Right lobe of liver (tissue), 6 donors: ENCODE data around the gene GRM8. TPM values are rescaled to one million over a fixed set of nuclear protein-coding genes. Genes with fewer than 3 reads are reported as not detected.

Experiments used
- ATAC-seq, 4 donors: fragments of 200-7000 bp; cut with Tn5 transposase; one replicate each; pipeline ENCODE4 v1.9.1; 2020; ENCODE audit warnings: mild to moderate bottlenecking in 4 of 4, moderate library complexity in 4 of 4
- DNase-seq, 3 donors: peaks; one replicate each; pipeline ENCODE4 v3.0.0-alpha.2; 2020
- H3K27ac ChIP-seq, 3 donors: fragments of 200-600 bp; one replicate each; pipeline ENCODE4 v1.8.0; 2022
- H3K27me3 ChIP-seq, 2 donors: fragments of 200-600 bp; one replicate each; pipeline ENCODE4 v1.8.0; 2022
- H3K36me3 ChIP-seq, 4 donors: fragments of 200-600 bp; sonication (generic) in 1 of 4; one replicate each; pipeline versions ENCODE4 v1.5.1 to v1.8.0; 2017 to 2022; ENCODE audit warnings: control low read depth in 1 of 4
- H3K4me1 ChIP-seq, 4 donors: fragments of 200-600 bp; sonication (generic) in 1 of 4; one replicate each; pipeline versions ENCODE4 v1.5.1 to v1.8.0; 2017 to 2022; ENCODE audit warnings: control low read depth in 1 of 4
- H3K4me3 ChIP-seq, 3 donors: fragments of 200-600 bp; one replicate each; pipeline ENCODE4 v1.8.0; 2022
- H3K9me3 ChIP-seq, 4 donors: fragments of 200-600 bp; sonication (generic) in 1 of 4; one replicate each; pipeline versions ENCODE4 v1.5.1 to v1.8.0; 2017 to 2022; ENCODE audit warnings: control low read depth in 1 of 4
- CTCF ChIP-seq, 4 donors: fragments of 200-600 bp in 3 of 4; fragments of 450-650 bp in 1 of 4; IDR thresholded peaks; one replicate each; pipeline versions ENCODE4 v1.5.1 to v1.8.0; 2016 to 2022; ENCODE audit warnings: antibody characterized with exemption in 4 of 4, mild to moderate bottlenecking in 2 of 4
- POLR2A ChIP-seq: fragments of 450-650 bp; IDR thresholded peaks from one replicate; pipeline ENCODE4 v1.6.1; 2017; ENCODE audit warnings: antibody characterized with exemption, mild to moderate bottlenecking
- WGBS: methylation state at CpG from one replicate; pipeline ENCODE4 v1.1.6; 2018; ENCODE audit warnings: low coverage, low lambda C conversion rate; ENCODE audit not compliant: insufficient coverage; ENCODE audit errors: missing lambda C conversion rate; 5-methylcytosine and 5-hydroxymethylcytosine counted together
- intact Hi-C, 2 donors: fragments of 100-400 bp; cut with DNase I; formaldehyde crosslinking; loops; one replicate each; pipeline versions ENCODE4 v1.11.2 to v1.14.1; 2022
- long read RNA-seq: library from polyadenylated mRNA; unstranded; transcript quantifications from one replicate; pipeline ENCODE4 v2.0.0, GENCODE V29; 2019
- total RNA-seq, 6 experiments: library from RNA; depleted of rRNA in 2 of 6; stranded (reverse); fragments of >200 nt in 2 of 6; fragmentation: NEBNext Ultra II Directional in 3 of 6; extraction: Animal tissue kit (Norgen Biotek cat#: 25700) in 3 of 6; gene quantifications; one replicate each; pipeline versions ENCODE4 v1.1.0 to v1.2.4, GENCODE V29; 2016 to 2023
- donor health status: DM: no; HTN: yes; CAD: no.
- donor health status: DM: no; HTN: no; CAD: no.
- donor health status: DM: no; HTN: no; CAD: no.
- donor health status: DM: no; HTN: yes; CAD: no.
- donor health status: DM: no; HTN: yes; CAD: no.

The GRM8 gene
- total RNA-seq: 1 to 10 TPM in 4 of 6 experiments, under 1 TPM in 2; 0.12 to 8.4 (median 2.7) TPM
- long read RNA-seq: 0 reads

DNA sequence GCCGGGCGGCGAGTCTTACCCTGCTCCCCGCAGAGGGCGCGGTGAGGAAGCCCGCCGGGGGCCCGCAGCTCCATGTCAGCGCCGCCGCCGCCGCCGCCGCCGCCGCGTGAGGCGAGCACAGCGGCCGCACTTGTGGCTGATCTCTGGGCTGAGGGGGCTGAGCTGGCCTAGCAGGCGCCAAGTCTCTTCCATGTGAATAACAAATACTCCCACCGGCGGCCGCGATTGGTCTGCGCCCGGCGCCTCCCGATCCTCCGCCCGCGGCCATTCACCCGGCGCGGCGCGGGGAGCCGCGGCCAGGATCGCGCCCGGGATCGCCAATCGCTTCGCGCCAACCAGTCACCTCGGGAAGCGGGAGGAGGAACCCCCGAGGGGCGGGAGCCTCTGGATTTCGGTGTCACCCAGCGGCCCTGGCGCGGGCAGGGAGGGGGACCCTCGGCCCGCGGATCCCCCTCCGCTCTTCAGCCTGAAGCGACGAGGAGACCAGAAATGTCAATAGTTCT is at the start of gene GRM8:
GRM8 (minus strand) TSS at position 164 of the 503 bp plus-strand sequence.
- Histone ChIP-seq H3K4me1 (peaks cover 0 to 10% (median 0%) of the 10 kb centered on the region in 4 donors), H3K36me3 (no peaks in the 10 kb centered on the region), H3K27ac (peak within 1 kb of the TSS in 2 of 3 donors; percentile 20 to 21), H3K4me3 (peak within 1 kb of the TSS; percentile 75 to 81 (median 78)), H3K9me3 (no peaks in the 10 kb centered on the region), H3K27me3 (no peaks in the 10 kb centered on the region)
- WGBS: 0% methylated on average over 15 of the region's 62 CpGs
- peak; percentile 69 to 79 (median 74) for DNase-seq
- TF ChIP-seq CTCF (IDR thresholded peaks at IDR 0.05) (no peak), POLR2A (no peak)
- intact Hi-C loops: loop anchor here (10.0 kb wide), 2 partner anchors 138 to 448 kb away; no protein-coding TSS in a partner anchor
- peak; percentile 66 to 80 (median 74) for ATAC-seq

GRCh38 chr7:127290801-127291361 is 38.1 kb upstream of the GRM8 start:
- H3K9me3 ChIP-seq: no peaks in the 10 kb centered on the region
- intact Hi-C loops: no loop called here
- 67% methylated on average over 1 of the region's 1 CpG for WGBS
- no peak overlapping the region for H3K27ac ChIP-seq
- H3K36me3 ChIP-seq: no peaks in the 10 kb centered on the region
- H3K4me1 ChIP-seq: no peaks in the 10 kb centered on the region
- no peak overlapping the region for H3K4me3 ChIP-seq
- ATAC-seq: no peak
- no peak for DNase-seq
- H3K27me3 ChIP-seq: no peaks in the 10 kb centered on the region
- no peak for TF ChIP-seq CTCF (IDR thresholded peaks at IDR 0.05)
- TF ChIP-seq POLR2A: no peak

DNA sequence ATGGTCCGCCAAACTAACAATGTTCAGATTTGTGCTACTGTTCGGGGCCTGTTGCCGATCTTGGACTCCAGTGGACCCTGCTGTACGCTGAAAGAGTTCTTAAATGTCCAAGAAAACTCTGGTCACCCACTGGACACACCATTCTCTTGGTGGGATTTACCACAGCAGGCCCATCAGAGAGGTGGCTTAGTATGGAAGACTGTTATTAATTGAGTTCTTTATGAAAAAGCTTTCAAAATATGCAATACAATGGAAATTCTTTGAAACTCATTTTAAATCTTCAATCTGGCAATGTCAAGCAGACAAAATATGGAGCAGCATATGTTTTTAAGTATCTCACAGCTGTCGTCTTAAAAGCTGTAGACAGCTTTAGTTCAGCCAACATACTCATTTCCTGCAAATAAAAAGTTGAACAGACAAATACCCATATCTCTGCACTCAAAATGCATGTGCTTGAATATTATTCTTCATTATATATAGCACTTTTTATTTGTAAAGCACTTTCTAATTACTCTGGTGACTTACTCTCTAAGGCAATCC is 37.4 kb upstream of the GRM8 start:
- Histone ChIP-seq H3K4me1 (no peaks in the 10 kb centered on the region), H3K4me3 (no peak overlapping the region), H3K27me3 (no peaks in the 10 kb centered on the region), H3K27ac (no peak overlapping the region), H3K9me3 (no peaks in the 10 kb centered on the region), H3K36me3 (no peaks in the 10 kb centered on the region)
- no peak for ATAC-seq
- no peak for DNase-seq
- 66% methylated on average over 5 of the region's 5 CpGs for WGBS
- no peak for TF ChIP-seq POLR2A
- intact Hi-C loops: no loop called here

DNA sequence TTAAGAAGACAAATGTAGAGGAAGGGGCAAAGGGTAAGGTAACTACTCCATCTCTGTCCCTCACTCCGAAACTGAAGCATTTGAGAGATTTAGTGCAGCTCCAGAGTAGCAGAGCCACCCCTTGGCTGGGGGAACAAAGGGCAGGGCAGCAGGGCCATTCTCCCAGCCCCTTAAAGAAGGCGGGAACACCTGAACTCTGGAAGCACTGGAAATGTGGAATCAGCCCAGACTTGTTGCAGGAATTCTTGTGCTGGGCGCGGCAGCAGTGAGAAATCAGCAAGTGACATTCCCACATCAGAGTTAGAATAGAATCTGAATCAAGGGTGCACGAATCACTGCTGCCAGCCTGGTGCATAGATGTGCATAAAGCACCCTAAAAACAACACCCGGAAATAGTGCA is 34.4 kb upstream of the GRM8 start:
- Histone ChIP-seq H3K27me3 (no peaks in the 10 kb centered on the region), H3K36me3 (no peaks in the 10 kb centered on the region), H3K4me1 (no peaks in the 10 kb centered on the region), H3K9me3 (no peaks in the 10 kb centered on the region), H3K4me3 (no peak overlapping the region), H3K27ac (no peak overlapping the region)
- WGBS: 43% methylated on average over 5 of the region's 6 CpGs
- no peak for DNase-seq
- intact Hi-C loops: no loop called here
- ATAC-seq: no peak
- TF ChIP-seq POLR2A (no peak), CTCF (IDR thresholded peaks at IDR 0.05) (no peak)

DNA sequence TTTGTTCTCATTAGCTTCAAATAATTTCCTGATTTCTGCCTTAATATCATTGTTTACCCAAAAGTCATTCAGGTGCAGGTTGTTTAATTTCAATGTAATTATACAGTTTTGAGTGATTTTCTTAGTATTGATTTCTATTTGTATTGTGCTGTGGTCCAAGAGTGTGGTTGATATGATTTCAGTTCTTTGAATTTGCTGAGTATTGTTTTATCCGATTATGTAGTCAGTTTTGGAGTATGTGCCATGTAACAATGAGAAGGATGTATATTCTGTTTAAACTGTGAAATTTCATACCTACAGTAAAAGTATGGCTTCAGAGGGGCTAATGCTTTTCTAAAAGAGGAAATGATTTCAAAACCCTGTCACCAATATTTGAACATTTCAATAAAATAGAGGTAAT is 17.4 kb upstream of the GRM8 start:
- Histone ChIP-seq H3K27ac (no peak overlapping the region), H3K4me1 (no peaks in the 10 kb centered on the region), H3K27me3 (no peaks in the 10 kb centered on the region), H3K4me3 (no peak overlapping the region), H3K9me3 (no peaks in the 10 kb centered on the region), H3K36me3 (no peaks in the 10 kb centered on the region)
- intact Hi-C loops: no loop called here
- 89% methylated on average over 1 of the region's 1 CpG for WGBS
- no peak for TF ChIP-seq CTCF (IDR thresholded peaks at IDR 0.05)
- TF ChIP-seq POLR2A: no peak
- no peak for ATAC-seq
- no peak for DNase-seq
